K562 (cell line): ENCODE results near the gene DGCR2. TPM values are rescaled to one million over a fixed set of nuclear protein-coding genes. Genes with fewer than 3 reads are reported as not detected.

ENCODE experiments used
- ATAC-seq: fragments of 200-7000 bp; cut with Tn5 transposase; 3 replicates; pipeline ENCODE4 v1.9.1; 2020; ENCODE audit warnings: moderate library complexity
- BruUV-seq: library from RNA; stranded (reverse); fragments of 400-500 nt; replicated peaks from 2 replicates; lab custom pipeline; 2021; lab: Mats Ljungman, UMichigan
- CTCF ChIA-PET: fragments of 300-600 bp; formaldehyde crosslinking; extraction: SDS; loops from one replicate; lab custom pipeline; 2021; ENCODE audit warnings: low intra/inter-chr PET ratio; lab: Yijun Ruan, JAX
- POLR2A ChIA-PET: fragments of 300-600, 350-650 bp; sonication (Branson Sonifier 250); formaldehyde crosslinking; extraction: SDS; loops from one replicate; lab custom pipeline; 2021; ENCODE audit warnings: antibody characterized with exemption, inconsistent platforms; lab: Yijun Ruan, JAX
- DNase-seq, 4 experiments: peaks; one replicate each; pipeline versions ENCODE4 v3.0.0 to v3.0.0-alpha.2; 2011 to 2018; ENCODE audit warnings: low spot score in 3 of 4, mixed read lengths in 3 of 4; ENCODE audit errors: extremely low read depth in 1 of 4
- FAIRE-seq: peaks from 2 replicates; lab custom pipeline; 2011; peaks lifted over from hg19 to GRCh38; lab: Jason Lieb, UNC
- H2AFZ ChIP-seq: 2 replicates; pipeline ENCODE4 v1.6.0; 2011; ENCODE audit warnings: low read depth, low read length, control low read depth, inconsistent platforms
- H3K27ac ChIP-seq: fragments of 200-600 bp; 3 replicates; pipeline ENCODE4 v1.8.0; 2011; ENCODE audit warnings: low read depth, mild to moderate bottlenecking, control low read depth, inconsistent platforms, low read length, moderate library complexity, mixed read lengths; ENCODE audit errors: extremely low read depth
- H3K27me3 ChIP-seq, 2 experiments: fragments of 300-600 bp in 1 of 2; 2 replicates in 1 of 2; 3 replicates in 1 of 2; pipeline versions ENCODE4 v1.6.0 to v1.8.0; 2011; ENCODE audit warnings: inconsistent platforms in 2 of 2, low read length in 2 of 2, mild to moderate bottlenecking in 1 of 2, mixed read lengths in 1 of 2, moderate library complexity in 1 of 2; ENCODE audit not compliant: control insufficient read depth in 2 of 2, insufficient read depth in 2 of 2
- H3K36me3 ChIP-seq: fragments of 300-600 bp; 3 replicates; pipeline ENCODE4 v1.8.0; 2011; ENCODE audit warnings: mild to moderate bottlenecking, low read length, inconsistent platforms; ENCODE audit not compliant: control insufficient read depth, insufficient read depth
- H3K4me1 ChIP-seq, 2 experiments: fragments of 200-600 bp in 1 of 2; replicated peaks in 1 of 2; 2 replicates in 1 of 2; 3 replicates in 1 of 2; pipeline versions ENCODE4 v1.5.1 to v1.8.0; 2011; ENCODE audit warnings: inconsistent platforms in 2 of 2, low read length in 2 of 2, mild to moderate bottlenecking in 1 of 2, mixed read lengths in 1 of 2, moderate library complexity in 1 of 2; ENCODE audit not compliant: control insufficient read depth in 2 of 2, insufficient read depth in 2 of 2
- H3K4me2 ChIP-seq: 2 replicates; pipeline ENCODE4 v1.6.1; 2011; ENCODE audit warnings: low read length, control low read depth, inconsistent platforms, mixed read lengths; ENCODE audit not compliant: insufficient read depth
- H3K4me3 ChIP-seq: fragments of 200-600 bp; sonication (generic), shearing (Covaris generic); 2 replicates; pipeline ENCODE4 v1.5.1; 2016; ENCODE audit warnings: control low read depth, inconsistent platforms
- H3K79me2 ChIP-seq: fragments of 200-600 bp; 3 replicates; pipeline ENCODE4 v1.8.0; 2011; ENCODE audit warnings: low read length, inconsistent platforms; ENCODE audit not compliant: control insufficient read depth, insufficient read depth
- H3K9ac ChIP-seq, 2 experiments: 2 replicates each; pipeline versions ENCODE4 v1.6.0 to v1.6.1; 2011; ENCODE audit warnings: low read depth in 2 of 2, low read length in 2 of 2, control low read depth in 1 of 2, inconsistent platforms in 1 of 2, mild to moderate bottlenecking in 1 of 2, mixed read lengths in 1 of 2; ENCODE audit not compliant: insufficient read depth in 1 of 2
- H3K9me1 ChIP-seq: one replicate; pipeline ENCODE4 v1.6.0; 2011; ENCODE audit warnings: inconsistent platforms, mild to moderate bottlenecking, low read length, moderate library complexity; ENCODE audit not compliant: control insufficient read depth, insufficient read depth
- H3K9me3 ChIP-seq: replicated peaks from 2 replicates; pipeline ENCODE4 v1.5.1; 2011; ENCODE audit warnings: low read depth, low read length, inconsistent platforms; ENCODE audit not compliant: control insufficient read depth, insufficient read depth
- H4K20me1 ChIP-seq: replicated peaks from 2 replicates; pipeline ENCODE4 v1.6.1; 2011; ENCODE audit warnings: low read length, inconsistent platforms, mixed read lengths; ENCODE audit not compliant: control insufficient read depth, insufficient read depth
- ATF1 ChIP-seq, 2 experiments: fragments of 450-650 bp in 1 of 2; IDR thresholded peaks; 2 replicates each; pipeline ENCODE4 v1.6.1; 2016; ENCODE audit warnings: missing compliant biosample characterization in 1 of 2, missing genetic modification characterization in 1 of 2
- MCM2 ChIP-seq: fragments of 450-650 bp; IDR thresholded peaks from 2 replicates; pipeline ENCODE4 v1.6.1; 2017; ENCODE audit warnings: low read depth, mild to moderate bottlenecking
- MTA2 ChIP-seq: fragments of 450-650 bp; IDR thresholded peaks from 2 replicates; pipeline ENCODE4 v1.6.1; 2016; ENCODE audit warnings: low read depth
- NCOA4 ChIP-seq: fragments of 450-650 bp; IDR thresholded peaks from 2 replicates; pipeline ENCODE4 v1.6.1; 2018; ENCODE audit warnings: mild to moderate bottlenecking; ENCODE audit not compliant: partially characterized antibody
- POLR2B ChIP-seq: fragments of 450-650 bp; IDR thresholded peaks from 2 replicates; pipeline ENCODE4 v1.6.1; 2018; ENCODE audit warnings: low read depth; ENCODE audit not compliant: partially characterized antibody
- SNRNP70 ChIP-seq: fragments of 200-400 bp; formaldehyde crosslinking; optimal IDR thresholded peaks from 2 replicates; pipeline ENCODE3; 2017; ENCODE audit warnings: low read depth, low read length
- YBX1 ChIP-seq: fragments of 450-650 bp; IDR thresholded peaks from 2 replicates; pipeline ENCODE4 v1.7.1; 2016; ENCODE audit warnings: mild to moderate bottlenecking
- ZBTB1 ChIP-seq: sonication (generic); formaldehyde crosslinking; IDR thresholded peaks from 2 replicates; pipeline ENCODE4 v1.8.1; 2023; ENCODE audit warnings: missing genetic modification reagents, low read depth, mild to moderate bottlenecking, borderline replicate concordance
- ZNF184 ChIP-seq: sonication (generic); formaldehyde crosslinking; IDR thresholded peaks from 2 replicates; pipeline ENCODE4 v1.5.0; 2020; ENCODE audit warnings: missing genetic modification reagents
- ZNF253 ChIP-seq: fragments of 250-450 bp; sonication (Bioruptor Pico); conservative IDR thresholded peaks from 2 replicates; pipeline ENCODE4 v1.6.1; 2021; ENCODE audit warnings: mild to moderate bottlenecking
- WGBS: fragments of 100-300 bp; shearing (Covaris generic); methylation state at CpG from one replicate; pipeline ENCODE4 v1.1.6; 2016; ENCODE audit warnings: low coverage, mixed read lengths; ENCODE audit not compliant: insufficient coverage; ENCODE audit errors: missing lambda C conversion rate; 5-methylcytosine and 5-hydroxymethylcytosine counted together
- in situ Hi-C: fragments of 300-500 bp; cut with MboI; formaldehyde crosslinking; loops from 4 replicates; pipeline ENCODE4 v1.15.0; 2018; ENCODE audit warnings: inconsistent platforms, mixed read lengths
- intact Hi-C: fragments of 100-400 bp; cut with micrococcal nuclease; formaldehyde crosslinking; loops from 2 replicates; pipeline ENCODE4 v1.14.2; 2022
- polyA plus RNA-seq, 8 experiments: library from polyadenylated mRNA; depleted of rRNA in 4 of 8; stranded (reverse) in 5 of 8; unstranded in 3 of 8; fragments of >200 nt; fragmentation: Nextera tagmentation in 2 of 8; fragmentation: Illumina TruSeq in 1 of 8; extraction: Ambion mirVana in 2 of 8; extraction: Trizol in 1 of 8; gene quantifications; 2 replicates each; pipeline versions ENCODE4 v1.2.1 to v1.2.3, GENCODE V29; 2011 to 2014; ENCODE audit warnings: inconsistent platforms in 1 of 8, missing spikeins in 1 of 8
- total RNA-seq, 7 experiments: library from RNA; depleted of rRNA in 6 of 7; stranded (reverse); fragments of >200 nt in 6 of 7; fragmentation: Illumina TruSeq in 2 of 7; extraction: Trizol in 2 of 7; gene quantifications; 2 replicates each; pipeline versions ENCODE4 v1.2.1 to v1.2.3, GENCODE V29; 2011 to 2021; ENCODE audit warnings: low replicate concordance in 1 of 7
- TF ChIP-seq, protein P1 (sequence below): sonication (generic); formaldehyde crosslinking; IDR thresholded peaks from 2 replicates; pipeline ENCODE4 v1.8.1; 2022; ENCODE audit warnings: missing genetic modification reagents
- TF ChIP-seq, protein P2 (sequence below), 3 experiments: fragments of 200-800 bp in 1 of 3; fragments of 250-450 bp in 1 of 3; fragments of 450-650 bp in 1 of 3; sonication (Bioruptor Pico) in 1 of 3; sonication (Bioruptor generic) in 1 of 3; formaldehyde crosslinking in 1 of 3; IDR thresholded peaks; 2 replicates each; pipeline versions ENCODE4 v1.6.1 to v1.8.0; 2016 to 2022; ENCODE audit warnings: mild to moderate bottlenecking in 2 of 3, missing genetic modification characterization in 2 of 3, missing compliant biosample characterization in 1 of 3, moderate library complexity in 1 of 3

Gene DGCR2
- total and polyA plus RNA-seq, 9 of the 15 experiments (the other 6 are each of a cell fraction or from before 2014, with no cell fraction given) = 0.69 to 101 (median 56.4) TPM

DNA sequence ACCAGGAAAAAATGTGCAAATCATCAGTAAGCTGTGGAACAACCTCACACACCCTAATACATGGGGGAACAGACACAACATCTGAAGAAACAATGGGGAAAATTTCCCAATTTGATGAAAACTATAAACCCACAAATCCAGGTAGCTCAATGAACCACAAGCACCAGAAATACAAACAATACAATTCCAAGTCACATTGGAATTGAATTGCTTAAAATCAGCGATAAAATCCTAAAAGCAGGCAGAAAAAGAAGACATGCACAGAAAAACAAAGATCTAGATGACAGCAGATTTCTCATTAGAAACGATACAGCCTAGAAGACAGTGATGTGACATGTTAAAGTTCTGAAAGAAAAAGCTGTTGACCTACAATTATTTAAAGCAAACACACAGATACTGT, 32.0 kb downstream of the DGCR2 start (continued):
- TF ChIP-seq, protein P1, sequence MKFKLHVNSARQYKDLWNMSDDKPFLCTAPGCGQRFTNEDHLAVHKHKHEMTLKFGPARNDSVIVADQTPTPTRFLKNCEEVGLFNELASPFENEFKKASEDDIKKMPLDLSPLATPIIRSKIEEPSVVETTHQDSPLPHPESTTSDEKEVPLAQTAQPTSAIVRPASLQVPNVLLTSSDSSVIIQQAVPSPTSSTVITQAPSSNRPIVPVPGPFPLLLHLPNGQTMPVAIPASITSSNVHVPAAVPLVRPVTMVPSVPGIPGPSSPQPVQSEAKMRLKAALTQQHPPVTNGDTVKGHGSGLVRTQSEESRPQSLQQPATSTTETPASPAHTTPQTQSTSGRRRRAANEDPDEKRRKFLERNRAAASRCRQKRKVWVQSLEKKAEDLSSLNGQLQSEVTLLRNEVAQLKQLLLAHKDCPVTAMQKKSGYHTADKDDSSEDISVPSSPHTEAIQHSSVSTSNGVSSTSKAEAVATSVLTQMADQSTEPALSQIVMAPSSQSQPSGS (CRISPR knock-in tag) = 0 out of 2 replicates have a peak, but pooled peaks have one; percentile 0
- TF ChIP-seq POLR2B = peak; percentile 18
- TF ChIP-seq ATF1 (CRISPR knock-in tag; IDR thresholded peaks at IDR 0.05) = no peak
- TF ChIP-seq ATF1 (tag; IDR thresholded peaks at IDR 0.05) = no peak
- no peak for TF ChIP-seq MCM2
- TF ChIP-seq NCOA4 = peak; percentile 80
- no peak for TF ChIP-seq SNRNP70

DNA sequence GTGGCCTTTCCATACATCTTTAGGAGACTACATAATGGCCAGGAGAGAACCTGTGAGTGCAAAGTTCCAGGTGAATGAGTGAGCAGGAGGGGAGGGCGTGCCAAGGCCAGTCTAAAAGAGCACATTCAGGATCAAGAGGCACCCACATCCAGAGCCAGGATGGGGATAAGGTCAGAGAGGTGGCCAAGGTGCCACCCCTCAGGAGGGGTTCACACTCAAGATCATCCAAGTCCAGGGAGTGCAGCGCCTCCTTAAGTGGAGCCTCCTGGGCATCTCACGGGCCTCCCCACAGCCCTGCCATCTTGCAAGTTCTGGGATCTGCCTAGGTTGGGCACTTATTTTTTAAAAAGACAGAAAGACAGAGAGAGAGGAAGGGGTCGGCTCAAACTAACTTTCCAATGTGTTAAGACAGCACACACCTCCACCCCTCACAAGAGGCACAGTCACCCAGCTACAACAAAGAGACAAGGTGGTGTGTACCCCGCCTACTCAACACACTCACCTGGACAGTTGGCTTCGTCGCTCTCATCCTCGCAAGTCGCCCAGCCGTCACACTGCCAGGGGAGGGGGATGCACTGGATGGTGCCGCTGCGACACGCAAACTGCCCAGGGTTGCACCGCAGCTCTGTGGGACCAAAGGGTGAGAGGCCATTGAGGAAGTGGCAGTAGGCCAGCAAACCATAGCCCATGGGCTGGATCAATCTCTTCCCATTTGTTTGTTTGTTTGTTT, 33.2 kb downstream of the DGCR2 start:
- H3K9me1 ChIP-seq = peaks cover 7% of the 10 kb centered on the region
- H3K4me1 ChIP-seq = peaks cover 7 to 18% of the 10 kb centered on the region in 2 experiments
- H3K4me2 ChIP-seq = no peak overlapping the region
- no peak overlapping the region for H3K4me3 ChIP-seq
- FAIRE-seq = no peak
- peaks cover 24% of the 10 kb centered on the region; the same call in 2 of the 3 replicates for H3K36me3 ChIP-seq
- no peaks in the 10 kb centered on the region for H3K27me3 ChIP-seq
- ChIA-PET POLR2A (interaction anchor here (0.6 to 4.3 kb wide), 13 partner anchors 7 to 767 kb away, joined by 3 to 22 read pairs (median 4); partner anchors contain the start of genes DGCR2 and ESS2), CTCF (interaction anchor here (0.6 kb wide), 1 partner anchor 290 kb away, joined by 3 read pairs; no protein-coding TSS in a partner anchor)
- ATAC-seq = no peak
- in situ Hi-C loops (no loop called here), intact Hi-C loops (no loop called here)
- peaks cover 8% of the 10 kb centered on the region; the same call in 2 of the 3 replicates for H3K79me2 ChIP-seq
- H3K9ac ChIP-seq = peak overlapping the region in 1 of 2 experiments; percentile 69; a peak in 2 of 4 replicates
- H3K27ac ChIP-seq = no peak overlapping the region
- peaks cover 12% of the 10 kb centered on the region for H4K20me1 ChIP-seq
- BruUV-seq = no TSS peak
- peak in 1 of 4 experiments; percentile 39 for DNase-seq
- 92% methylated on average over 14 of the region's 14 CpGs for WGBS
- H3K9me3 ChIP-seq = no peaks in the 10 kb centered on the region
- no peak overlapping the region for H2AFZ ChIP-seq
- TF ChIP-seq, protein P2, sequence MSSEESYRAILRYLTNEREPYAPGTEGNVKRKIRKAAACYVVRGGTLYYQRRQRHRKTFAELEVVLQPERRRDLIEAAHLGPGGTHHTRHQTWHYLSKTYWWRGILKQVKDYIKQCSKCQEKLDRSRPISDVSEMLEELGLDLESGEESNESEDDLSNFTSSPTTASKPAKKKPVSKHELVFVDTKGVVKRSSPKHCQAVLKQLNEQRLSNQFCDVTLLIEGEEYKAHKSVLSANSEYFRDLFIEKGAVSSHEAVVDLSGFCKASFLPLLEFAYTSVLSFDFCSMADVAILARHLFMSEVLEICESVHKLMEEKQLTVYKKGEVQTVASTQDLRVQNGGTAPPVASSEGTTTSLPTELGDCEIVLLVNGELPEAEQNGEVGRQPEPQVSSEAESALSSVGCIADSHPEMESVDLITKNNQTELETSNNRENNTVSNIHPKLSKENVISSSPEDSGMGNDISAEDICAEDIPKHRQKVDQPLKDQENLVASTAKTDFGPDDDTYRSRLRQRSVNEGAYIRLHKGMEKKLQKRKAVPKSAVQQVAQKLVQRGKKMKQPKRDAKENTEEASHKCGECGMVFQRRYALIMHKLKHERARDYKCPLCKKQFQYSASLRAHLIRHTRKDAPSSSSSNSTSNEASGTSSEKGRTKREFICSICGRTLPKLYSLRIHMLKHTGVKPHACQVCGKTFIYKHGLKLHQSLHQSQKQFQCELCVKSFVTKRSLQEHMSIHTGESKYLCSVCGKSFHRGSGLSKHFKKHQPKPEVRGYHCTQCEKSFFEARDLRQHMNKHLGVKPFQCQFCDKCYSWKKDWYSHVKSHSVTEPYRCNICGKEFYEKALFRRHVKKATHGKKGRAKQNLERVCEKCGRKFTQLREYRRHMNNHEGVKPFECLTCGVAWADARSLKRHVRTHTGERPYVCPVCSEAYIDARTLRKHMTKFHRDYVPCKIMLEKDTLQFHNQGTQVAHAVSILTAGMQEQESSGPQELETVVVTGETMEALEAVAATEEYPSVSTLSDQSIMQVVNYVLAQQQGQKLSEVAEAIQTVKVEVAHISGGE (CRISPR knock-in tag; IDR thresholded peaks at IDR 0.05) = no peak
- TF ChIP-seq ZNF184 (CRISPR knock-in tag) = no peak
- no peak for TF ChIP-seq YBX1
- no peak for TF ChIP-seq ZNF253 (CRISPR knock-in tag)
- no peak for TF ChIP-seq MTA2
- TF ChIP-seq ZBTB1 (CRISPR knock-in tag) = no peak
